Right hindlimb (tissue), 1 donor: ENCODE results near the gene TACSTD2.
"Not testable (repeated sequence)": the region's sequence is repeated elsewhere in the genome, so short reads cannot be mapped to it uniquely, and the experiment has no call there.

ENCODE experiments used
- DNase-seq: peaks from one replicate; pipeline ENCODE4 v3.0.0-alpha.2; 2018

Gene TACSTD2

GRCh38 chr1:58586271-58586670, 9.2 kb upstream of the TACSTD2 start:
- DNase-seq: no peak

- DNase-seq: no peak
Measured at GRCh38 chr1:58585581-58586151, 8.6 kb upstream of the TACSTD2 start.

- DNase-seq: no peak
Measured at GRCh38 chr1:58585166-58585565, 8.1 kb upstream of the TACSTD2 start.

- DNase-seq: no peak
Measured at GRCh38 chr1:58584082-58584895, 7.2 kb upstream of the TACSTD2 start.

GRCh38 chr1:58583496-58583895, 6.4 kb upstream of the TACSTD2 start:
- no peak for DNase-seq

- DNase-seq: not testable (repeated sequence)
Measured at GRCh38 chr1:58582143-58582542, 5.1 kb upstream of the TACSTD2 start.

- no peak for DNase-seq
Measured at GRCh38 chr1:58581641-58582040, 4.6 kb upstream of the TACSTD2 start.

GRCh38 chr1:58580186-58580585, 3.1 kb upstream of the TACSTD2 start:
- DNase-seq: no peak

- no peak for DNase-seq
Measured at GRCh38 chr1:58577654-58578030, 590 bp upstream of the TACSTD2 start.

GRCh38 chr1:58576325-58576726, 726 bp downstream of the TACSTD2 start:
- DNase-seq: no peak

- no peak for DNase-seq
Measured at GRCh38 chr1:58575551-58576324, 1.3 kb downstream of the TACSTD2 start.

- DNase-seq: no peak
Measured at GRCh38 chr1:58574816-58575215, 2.2 kb downstream of the TACSTD2 start.

GRCh38 chr1:58573705-58574591, 3.1 kb downstream of the TACSTD2 start:
- DNase-seq: no peak

- DNase-seq: no peak
Measured at GRCh38 chr1:58573138-58573537, 3.9 kb downstream of the TACSTD2 start.

- no peak for DNase-seq
Measured at GRCh38 chr1:58572690-58573089, 4.4 kb downstream of the TACSTD2 start.

- DNase-seq: no peak
Measured at GRCh38 chr1:58571616-58572015, 5.4 kb downstream of the TACSTD2 start.

- DNase-seq: no peak
Measured at GRCh38 chr1:58570817-58571216, 6.2 kb downstream of the TACSTD2 start.

- no peak for DNase-seq
Measured at GRCh38 chr1:58570094-58570493, 7.0 kb downstream of the TACSTD2 start.

GRCh38 chr1:58568911-58569310, 8.1 kb downstream of the TACSTD2 start:
- no peak for DNase-seq

- DNase-seq: no peak
Measured at GRCh38 chr1:58568271-58568860, 8.7 kb downstream of the TACSTD2 start.

GRCh38 chr1:58566339-58566738, 10.7 kb downstream of the TACSTD2 start:
- no peak for DNase-seq

GRCh38 chr1:58563715-58564114, 13.3 kb downstream of the TACSTD2 start:
- not testable (repeated sequence) for DNase-seq
